GM12891 (cell line): ENCODE data around the gene FILIP1L.

ENCODE experiments used
- DNase-seq: peaks from one replicate; pipeline ENCODE4 v3.0.0; 2011; ENCODE audit warnings: low spot score; ENCODE audit not compliant: insufficient read length
- FAIRE-seq: peaks from 2 replicates; lab custom pipeline; 2011; peaks lifted over from hg19 to GRCh38; lab: Jason Lieb, UNC
- PAX5 ChIP-seq: IDR thresholded peaks from 2 replicates; pipeline ENCODE4 v1.6.1; 2011; ENCODE audit warnings: low read length, moderate library complexity, mild to moderate bottlenecking; ENCODE audit not compliant: insufficient read depth, severe bottlenecking
- POLR2A ChIP-seq: IDR thresholded peaks from 2 replicates; pipeline ENCODE4 v1.6.1; 2011; ENCODE audit warnings: low read depth, low read length, control low read depth
- POLR2AphosphoS5 ChIP-seq: IDR thresholded peaks from 2 replicates; pipeline ENCODE4 v1.6.1; 2011; ENCODE audit warnings: low read depth, low read length, control low read depth
- POU2F2 ChIP-seq: IDR thresholded peaks from 2 replicates; pipeline ENCODE4 v1.6.1; 2011; ENCODE audit warnings: low read depth, mild to moderate bottlenecking, control low read depth, low read length, moderate library complexity
- SPI1 ChIP-seq: IDR thresholded peaks from 2 replicates; pipeline ENCODE4 v1.6.1; 2011; ENCODE audit warnings: low read depth, low read length, control low read depth
- TAF1 ChIP-seq: IDR thresholded peaks from 2 replicates; pipeline ENCODE4 v1.6.1; 2011; ENCODE audit warnings: low read depth, low read length, control low read depth

FILIP1L gene

GRCh38 chr3:100089812-100090668 lies 24.3 kb downstream of the FILIP1L start:
- FAIRE-seq (no peak), DNase-seq (no peak)
- no peak for TF ChIP-seq PAX5
- no peak for TF ChIP-seq POU2F2
- no peak for TF ChIP-seq POLR2AphosphoS5
- TF ChIP-seq POLR2A: no peak
- TF ChIP-seq SPI1: no peak
- TF ChIP-seq TAF1: no peak

GRCh38 chr3:100088735-100089368 lies 25.4 kb downstream of the FILIP1L start:
- no peak for TF ChIP-seq POLR2A
- no peak for TF ChIP-seq POLR2AphosphoS5
- no peak for TF ChIP-seq PAX5
- no peak for TF ChIP-seq SPI1
- TF ChIP-seq TAF1: no peak
- TF ChIP-seq POU2F2: no peak
- DNase-seq (no peak), FAIRE-seq (no peak)

GRCh38 chr3:100087198-100087597 lies 27.1 kb downstream of the FILIP1L start:
- TF ChIP-seq POU2F2 (no peak), PAX5 (peak; percentile 69), POLR2AphosphoS5 (no peak), TAF1 (no peak), SPI1 (no peak), POLR2A (no peak)
- DNase-seq (no peak), FAIRE-seq (peak; percentile 41)

GRCh38 chr3:100086401-100086800 lies 27.9 kb downstream of the FILIP1L start:
- FAIRE-seq (no peak), DNase-seq (no peak)
- TF ChIP-seq PAX5 (no peak), TAF1 (no peak), SPI1 (no peak), POLR2AphosphoS5 (no peak)

- FAIRE-seq (no peak), DNase-seq (no peak)
Measured at GRCh38 chr3:100084100-100084806, 30.0 kb downstream of the FILIP1L start.

GRCh38 chr3:100083209-100083608 lies 31.1 kb downstream of the FILIP1L start:
- TF ChIP-seq POU2F2 (no peak), POLR2AphosphoS5 (no peak), POLR2A (no peak), TAF1 (no peak), SPI1 (no peak), PAX5 (no peak)
- FAIRE-seq (no peak), DNase-seq (no peak)

More at GRCh38 chr3:100084100-100084806, 30.0 kb downstream of the FILIP1L start:
- TF ChIP-seq POU2F2 (no peak), SPI1 (peak; percentile 76), TAF1 (no peak), PAX5 (no peak), POLR2A (no peak)

- FAIRE-seq (no peak), DNase-seq (no peak)
- TF ChIP-seq POLR2AphosphoS5 (no peak), SPI1 (no peak), POLR2A (no peak), POU2F2 (no peak), TAF1 (no peak), PAX5 (no peak)
Measured at GRCh38 chr3:100082714-100083113, 31.6 kb downstream of the FILIP1L start.

GRCh38 chr3:100081986-100082692 lies 32.2 kb downstream of the FILIP1L start:
- FAIRE-seq (no peak), DNase-seq (no peak)
- TF ChIP-seq POU2F2: no peak
- TF ChIP-seq SPI1: no peak
- TF ChIP-seq PAX5: no peak
- no peak for TF ChIP-seq POLR2A

GRCh38 chr3:100081311-100081710 lies 33.0 kb downstream of the FILIP1L start:
- TF ChIP-seq PAX5 (no peak), POLR2AphosphoS5 (no peak), TAF1 (no peak), POU2F2 (no peak), SPI1 (no peak), POLR2A (no peak)
- DNase-seq: no peak
- FAIRE-seq: no peak
